UCSD-AML1 (cell line): Measurements from ENCODE around the gene DNPH1.

Experiments used
- DNase-seq: peaks from one replicate; lab custom pipeline; 2025; ENCODE audit not compliant: unreplicated experiment; lab: John Stamatoyannopoulos, UW

Gene DNPH1

DNA sequence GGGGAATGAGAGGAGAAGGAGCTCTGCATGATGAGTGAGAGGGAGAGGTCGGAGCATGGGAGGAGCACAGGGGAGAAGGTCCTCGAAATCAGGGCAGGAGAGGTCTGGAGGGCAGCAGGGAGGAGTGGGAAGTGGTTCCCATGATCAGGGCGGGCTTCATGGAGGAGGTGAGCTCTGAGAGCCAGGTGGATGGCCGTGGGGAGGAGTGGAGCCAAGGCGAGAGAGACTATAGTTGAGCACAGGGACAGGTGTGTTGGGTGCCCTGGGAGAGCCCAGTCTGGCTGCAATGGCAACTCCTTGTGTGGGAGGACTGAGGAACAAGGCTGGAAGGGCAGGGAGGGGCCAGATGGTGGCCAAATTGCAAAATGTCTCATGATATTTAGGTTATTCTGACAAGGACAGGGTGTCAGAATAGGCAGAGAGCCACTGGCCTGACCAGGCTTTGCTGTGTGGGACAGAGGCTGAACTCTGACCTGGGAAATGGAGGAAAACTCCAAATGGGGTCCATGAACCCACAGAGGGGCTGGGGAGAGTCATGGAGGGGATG lies 35.4 kb upstream of the DNPH1 start:
- DNase-seq, result no peak

DNA sequence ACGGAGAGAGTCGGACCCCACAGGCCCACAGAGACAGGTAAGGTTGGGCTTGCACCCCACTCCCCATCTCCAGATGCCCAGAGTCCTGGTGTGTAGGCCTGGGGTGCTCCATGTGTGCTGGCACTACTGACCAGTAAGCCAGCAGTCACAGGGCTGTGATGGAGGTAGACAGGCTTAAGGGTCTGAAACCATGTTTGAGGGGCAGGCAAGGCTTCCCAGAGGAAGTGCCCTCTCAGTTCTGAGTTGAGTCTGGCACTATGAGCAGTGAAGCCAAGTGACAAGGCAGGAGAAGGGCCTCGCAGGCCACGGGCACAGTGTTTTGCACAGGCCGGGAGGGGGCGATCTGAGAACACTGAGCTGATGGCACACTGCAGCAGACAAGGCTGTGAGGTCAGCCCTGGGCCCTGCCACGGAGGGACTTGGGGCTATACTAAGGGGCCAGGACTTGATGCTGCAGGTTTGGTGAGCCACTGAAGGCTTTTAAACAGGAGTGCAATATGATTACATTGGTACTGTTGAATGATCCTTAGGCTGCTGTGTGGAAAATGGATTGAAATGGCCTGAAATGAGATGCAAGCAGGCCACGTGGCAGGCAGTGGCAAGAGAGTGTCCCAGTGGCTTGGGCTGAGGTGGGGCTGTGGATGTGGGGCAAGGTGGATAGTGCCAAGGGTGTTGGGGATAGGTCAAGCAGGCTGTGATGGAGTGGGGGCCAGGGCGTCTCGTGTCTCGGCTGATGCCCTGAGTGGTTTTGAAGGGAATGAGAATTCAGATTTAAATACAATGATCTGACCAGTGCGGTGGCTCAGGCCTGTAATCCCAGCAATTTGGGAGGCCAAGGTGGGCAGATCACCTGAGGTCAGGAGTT lies 34.3 kb upstream of the DNPH1 start:
- DNase-seq, result peak; percentile 80

DNA sequence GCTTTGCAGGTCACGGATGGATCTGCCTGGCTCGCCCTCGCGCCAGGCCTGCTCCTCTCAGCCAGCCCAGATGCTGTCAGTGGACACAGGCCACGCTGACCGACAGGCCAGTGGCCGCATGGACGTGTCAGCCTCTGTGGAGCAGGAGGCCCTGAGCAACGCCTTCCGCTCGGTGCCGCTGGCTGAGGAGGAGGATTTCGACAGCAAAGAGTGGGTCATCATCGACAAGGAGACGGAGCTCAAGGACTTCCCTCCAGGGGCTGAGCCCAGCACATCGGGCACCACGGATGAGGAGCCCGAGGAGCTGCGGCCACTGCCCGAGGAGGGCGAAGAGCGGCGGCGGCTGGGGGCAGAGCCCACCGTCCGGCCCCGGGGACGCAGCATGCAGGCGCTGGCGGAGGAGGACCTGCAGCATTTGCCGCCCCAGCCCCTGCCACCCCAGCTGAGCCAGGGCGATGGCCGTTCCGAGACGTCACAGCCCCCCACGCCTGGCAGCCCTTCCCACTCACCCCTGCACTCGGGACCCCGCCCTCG lies 33.6 kb upstream of the DNPH1 start:
- DNase-seq, result no peak

DNA sequence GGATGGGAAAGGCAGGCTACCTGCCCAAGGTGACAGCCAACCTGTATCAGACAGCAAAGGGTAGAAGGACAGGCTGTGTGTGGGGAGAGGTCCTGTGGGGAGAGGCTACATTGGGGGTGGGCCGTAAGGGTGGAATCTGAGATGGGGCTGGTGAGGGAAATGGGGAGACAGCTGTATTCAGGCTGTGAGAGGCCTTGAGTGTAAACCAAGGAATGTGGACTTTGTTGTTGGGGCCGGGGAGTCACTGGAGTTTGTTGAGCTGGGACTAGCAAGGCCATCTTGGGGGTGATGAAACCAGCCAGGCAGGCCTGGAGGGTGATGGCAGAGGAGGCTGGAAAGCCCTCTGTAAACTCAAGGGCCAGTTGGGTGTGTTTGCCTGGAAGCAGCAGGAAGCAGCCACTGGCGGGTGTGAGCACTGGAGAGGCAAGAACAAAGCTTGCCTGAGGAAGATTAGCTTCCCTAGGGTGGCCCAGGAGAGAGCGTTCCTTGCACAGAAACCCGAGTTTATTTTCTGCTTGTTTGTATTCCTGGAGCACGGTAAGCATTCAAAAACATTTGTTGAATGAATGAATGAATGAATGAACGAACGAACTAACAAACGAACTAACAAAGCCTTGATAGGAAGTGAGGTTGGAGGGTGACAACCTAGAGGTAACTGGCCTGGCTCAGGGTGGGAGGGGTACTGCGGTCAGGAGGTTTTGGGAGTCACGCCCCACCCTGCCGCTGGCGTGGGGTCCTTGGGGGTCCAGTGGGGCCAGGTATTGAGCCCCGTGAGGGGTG lies 32.9 kb upstream of the DNPH1 start:
- DNase-seq, result no peak

DNA sequence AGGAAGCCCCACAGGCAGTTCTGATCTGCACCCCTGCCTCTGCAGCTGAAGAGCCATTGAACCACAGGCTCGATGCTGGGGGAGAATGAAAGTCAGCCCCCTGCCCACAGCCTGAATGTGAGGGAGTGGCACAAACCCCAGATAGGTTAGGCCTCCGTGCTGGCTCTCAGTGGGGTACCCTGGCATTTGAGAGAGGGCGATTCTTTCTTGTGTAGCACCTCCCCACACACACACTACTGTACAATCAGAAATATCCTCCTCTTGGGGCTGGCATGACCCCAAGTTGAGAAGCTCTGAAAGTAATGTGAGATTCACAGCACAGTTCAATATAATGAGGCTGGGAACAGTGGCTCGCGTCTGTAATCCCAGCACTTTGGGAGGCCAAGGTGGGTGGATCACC lies 31.9 kb upstream of the DNPH1 start:
- no peak for DNase-seq

DNA sequence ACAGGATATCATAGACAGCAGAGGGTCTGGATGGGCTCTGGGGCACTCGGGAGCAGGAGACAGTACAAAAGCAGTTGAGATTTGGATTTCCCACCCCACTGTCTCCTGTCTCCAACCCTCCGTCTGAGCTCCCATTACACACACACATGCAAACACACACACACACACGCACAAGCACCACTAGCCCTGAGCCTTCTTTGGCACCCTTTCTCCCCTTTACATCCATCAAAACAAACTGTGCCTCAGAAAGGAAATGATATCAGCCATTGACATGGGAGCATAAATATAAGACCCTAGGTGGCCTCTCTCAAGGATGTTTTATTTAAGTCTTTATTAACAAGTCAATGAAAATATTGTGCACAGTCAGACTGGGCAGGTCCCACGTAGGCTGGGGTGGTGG lies 31.5 kb upstream of the DNPH1 start:
- DNase-seq, result no peak

DNA sequence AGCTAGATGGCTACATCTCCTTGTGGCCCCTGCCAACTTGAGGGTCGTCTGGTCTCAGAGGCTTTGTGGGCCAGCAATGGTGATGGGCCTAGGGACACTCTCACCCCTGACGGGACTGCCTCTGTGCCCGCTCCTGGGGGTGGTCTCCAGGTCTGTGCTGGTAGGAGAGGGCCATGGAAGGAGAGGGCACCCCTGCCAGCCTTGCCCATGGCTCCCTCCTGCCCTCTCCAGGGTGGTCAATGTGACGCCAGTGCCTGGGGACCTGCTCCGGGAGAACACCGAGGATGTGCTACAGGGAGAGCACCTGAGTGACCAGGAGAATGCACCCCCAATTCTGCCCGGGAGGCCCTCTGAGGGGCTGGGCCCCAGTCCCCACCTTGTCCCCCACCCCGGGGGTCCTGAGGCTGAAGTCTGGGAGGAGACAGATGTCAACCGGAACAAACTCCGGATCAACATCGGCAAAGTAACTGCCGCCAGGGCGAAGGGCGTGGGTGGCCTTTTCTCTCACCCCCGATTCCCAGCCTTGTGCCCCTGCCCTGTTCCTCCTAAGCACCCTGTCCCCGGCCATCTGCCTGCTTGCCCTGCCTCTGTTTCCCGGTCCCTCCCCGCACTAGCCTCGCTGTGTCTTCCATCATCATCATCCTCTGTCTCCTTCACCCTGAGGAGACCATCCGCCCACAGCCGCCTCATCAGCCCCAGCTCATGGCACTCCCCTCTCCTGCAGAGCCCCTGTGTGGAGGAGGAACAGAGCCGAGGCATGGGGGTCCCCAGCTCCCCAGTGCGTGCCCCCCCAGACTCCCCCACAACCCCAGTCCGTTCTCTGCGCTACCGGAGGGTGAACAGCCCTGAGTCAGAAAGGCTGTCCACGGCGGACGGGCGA lies 29.8 kb upstream of the DNPH1 start:
- DNase-seq, result no peak

DNA sequence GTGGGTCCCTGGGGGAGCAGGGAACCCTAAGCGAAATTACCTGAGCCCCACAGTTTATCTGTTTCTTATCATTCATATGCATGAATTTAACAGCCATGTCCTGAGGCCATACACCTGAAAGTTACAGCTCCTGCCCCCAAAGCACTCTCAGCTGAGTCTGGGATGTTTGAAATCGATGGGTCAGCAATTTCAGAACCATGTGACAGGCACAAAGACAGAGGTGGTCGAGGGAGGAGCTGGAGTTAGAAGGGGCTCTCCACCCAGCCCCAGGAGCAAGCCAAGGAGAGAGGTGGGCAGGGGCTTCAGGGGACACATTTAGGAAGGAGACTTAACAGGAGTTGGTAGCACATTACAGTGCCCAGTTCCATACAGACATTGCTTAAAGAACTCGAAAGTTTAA lies 28.9 kb upstream of the DNPH1 start:
- DNase-seq, result no peak

DNA sequence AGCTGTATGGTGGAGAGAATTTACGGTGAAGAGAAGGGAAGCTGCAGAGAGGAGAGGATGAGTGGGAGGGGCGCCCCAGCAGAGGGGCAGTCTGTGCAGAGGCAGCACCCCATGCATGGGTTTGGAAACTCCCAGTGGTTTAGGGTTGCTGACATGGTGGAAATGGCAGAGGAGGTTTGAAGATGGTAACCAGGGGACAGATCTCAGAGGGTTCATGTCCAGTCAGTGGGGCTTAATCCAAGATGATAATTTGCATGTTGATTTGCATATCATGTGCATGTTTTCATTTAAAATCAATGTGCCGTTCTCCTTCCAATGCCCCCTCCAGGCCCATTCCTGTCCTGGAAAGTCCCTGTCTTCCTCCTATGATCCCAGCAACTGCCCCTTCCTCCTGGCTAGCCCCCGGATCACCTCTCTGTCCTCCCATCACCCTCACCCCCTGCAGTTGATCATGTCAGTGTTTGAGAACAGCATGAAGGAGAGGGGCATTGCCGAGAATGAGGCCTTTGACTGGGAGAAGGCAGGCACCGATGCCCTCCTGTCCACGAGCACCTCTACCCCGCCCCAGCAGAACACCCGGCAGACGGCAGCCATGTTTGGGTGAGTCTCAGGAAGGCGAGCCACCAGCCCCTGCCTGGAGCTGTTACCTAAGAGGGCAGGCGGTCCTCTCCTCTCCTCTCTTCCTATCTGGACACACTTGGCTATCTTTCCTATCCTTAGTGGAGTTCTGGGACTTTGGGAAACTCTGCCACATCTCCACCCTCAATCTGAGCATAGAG lies 28.3 kb upstream of the DNPH1 start:
- DNase-seq, result no peak

DNA sequence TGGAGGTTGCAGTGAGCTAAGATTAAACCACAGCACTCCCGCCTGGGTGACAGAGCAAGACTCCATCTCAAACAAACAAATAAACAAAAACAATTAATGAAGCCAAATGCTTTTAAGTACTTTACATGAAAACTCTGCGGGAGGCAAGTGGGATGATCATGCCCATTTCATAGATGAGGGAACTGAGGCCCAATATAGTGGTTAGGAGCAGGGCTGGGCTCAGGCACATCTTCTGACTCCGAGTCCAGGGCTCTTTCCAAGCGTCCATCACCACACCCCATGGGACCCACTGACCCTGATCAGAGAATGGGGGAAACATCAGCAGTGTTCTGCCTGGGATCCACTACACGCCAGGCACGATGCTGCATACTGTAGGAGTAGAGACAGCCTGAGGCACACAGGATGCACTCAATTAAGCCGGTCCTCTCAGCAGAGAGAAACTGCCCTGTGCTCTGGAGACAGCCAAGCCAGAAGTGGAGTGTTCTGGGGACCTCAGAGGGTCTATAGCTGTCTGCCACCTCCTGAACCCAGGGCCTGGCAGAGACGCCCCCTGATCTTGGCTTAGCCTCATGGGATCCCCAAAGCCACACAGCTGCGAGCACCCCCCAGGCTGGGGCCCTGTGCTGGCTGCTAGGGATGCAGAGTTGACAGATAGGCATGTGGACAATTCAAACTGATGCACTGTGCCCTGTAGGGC lies 27.5 kb upstream of the DNPH1 start:
- DNase-seq, result no peak

DNA sequence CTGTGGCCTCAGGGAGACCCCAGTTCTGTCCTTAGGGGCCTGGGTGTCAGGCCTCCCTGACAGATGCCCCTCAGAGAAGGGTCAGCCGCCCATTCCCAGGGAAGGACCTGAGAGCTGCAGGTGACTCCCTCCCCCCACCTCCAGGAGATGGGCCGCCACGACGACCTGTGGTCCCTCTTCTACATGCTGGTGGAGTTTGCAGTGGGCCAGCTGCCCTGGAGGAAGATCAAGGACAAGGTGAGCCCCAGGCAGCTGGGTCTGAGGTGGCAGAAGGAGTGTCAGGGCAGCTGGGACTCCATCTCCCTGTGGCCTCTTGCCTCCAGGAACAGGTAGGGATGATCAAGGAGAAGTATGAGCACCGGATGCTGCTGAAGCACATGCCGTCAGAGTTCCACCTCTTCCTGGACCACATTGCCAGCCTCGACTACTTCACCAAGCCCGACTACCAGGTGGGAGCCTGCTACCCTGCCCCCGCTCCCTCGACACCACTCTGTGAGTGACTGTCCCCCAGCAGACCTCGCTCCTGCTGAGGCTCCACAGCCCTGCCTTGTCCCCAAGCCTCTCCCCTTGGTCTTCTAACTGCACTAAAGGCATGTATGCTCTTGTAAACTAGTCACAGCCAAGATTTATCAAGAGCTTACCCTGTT lies 26.2 kb upstream of the DNPH1 start:
- DNase-seq, result no peak

DNA sequence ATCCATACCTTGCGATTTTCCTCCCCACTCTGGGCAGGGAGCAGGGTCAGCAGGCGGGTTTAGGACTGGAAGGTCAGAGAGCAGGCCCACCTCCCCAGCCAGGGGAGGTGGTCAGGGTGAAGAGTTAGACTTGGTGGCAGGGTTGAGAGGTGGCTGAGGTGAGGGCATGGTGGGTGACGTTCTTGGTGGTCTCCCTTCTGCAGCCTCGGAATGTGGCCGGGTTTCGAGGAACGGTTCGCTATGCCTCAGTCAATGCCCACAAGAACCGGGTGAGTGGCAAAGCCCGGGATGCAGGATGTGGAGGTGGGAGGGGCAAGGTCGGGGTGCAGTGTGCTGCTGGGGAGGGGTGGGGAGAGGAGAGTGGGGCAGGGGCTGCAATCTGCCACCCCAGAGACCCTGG lies 25.6 kb upstream of the DNPH1 start:
- DNase-seq, result no peak

DNA sequence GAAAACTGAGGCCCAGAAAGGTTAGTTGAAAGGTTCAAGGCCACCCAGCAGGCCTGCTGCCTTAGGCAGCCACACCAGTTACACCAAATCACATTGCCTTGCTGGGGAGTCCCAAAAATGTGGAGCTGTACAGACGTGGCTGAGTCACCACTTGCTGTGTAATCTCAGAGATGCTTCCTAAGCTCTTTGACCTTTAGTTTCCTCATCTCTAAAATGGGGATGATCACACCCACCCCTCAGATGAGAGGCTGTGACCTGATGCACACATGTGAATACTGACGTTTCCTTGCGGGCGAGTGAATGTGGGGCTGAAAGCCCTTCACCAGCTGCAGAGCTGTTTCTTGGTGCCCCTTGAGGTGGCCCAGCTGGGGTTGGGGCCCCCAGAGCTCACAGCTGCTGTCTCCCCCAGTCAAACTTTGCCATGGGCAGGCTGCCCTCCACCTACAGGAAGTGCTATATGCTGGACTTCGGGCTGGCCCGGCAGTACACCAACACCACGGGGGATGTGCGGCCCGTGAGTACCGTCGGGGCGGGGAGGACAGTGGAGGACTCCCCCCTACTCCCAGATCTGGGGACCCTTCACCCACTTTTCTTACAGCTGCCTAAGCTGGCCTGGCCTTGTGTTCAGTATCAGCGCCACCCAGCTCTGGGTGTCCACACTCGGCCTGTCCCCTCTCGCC lies 25.0 kb upstream of the DNPH1 start:
- no peak for DNase-seq

DNA sequence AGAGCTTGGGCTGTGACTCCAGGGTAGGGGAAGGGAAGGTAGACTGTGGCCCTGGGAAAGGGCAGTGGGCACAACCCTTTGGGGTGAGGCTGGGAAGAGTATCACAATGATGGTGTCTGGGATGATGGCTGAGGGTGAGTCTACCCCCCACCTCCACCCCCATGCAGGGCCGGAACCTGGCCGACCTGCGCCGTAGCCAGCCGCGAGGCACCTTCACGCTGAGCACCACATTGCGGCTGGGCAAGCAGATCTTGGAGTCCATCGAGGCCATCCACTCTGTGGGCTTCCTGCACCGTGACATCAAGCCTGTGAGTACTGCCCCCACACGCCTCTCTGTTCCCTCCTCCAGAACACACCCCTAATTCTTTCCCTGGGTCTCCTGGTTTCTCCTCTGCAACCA lies 24.1 kb upstream of the DNPH1 start:
- no peak for DNase-seq

DNA sequence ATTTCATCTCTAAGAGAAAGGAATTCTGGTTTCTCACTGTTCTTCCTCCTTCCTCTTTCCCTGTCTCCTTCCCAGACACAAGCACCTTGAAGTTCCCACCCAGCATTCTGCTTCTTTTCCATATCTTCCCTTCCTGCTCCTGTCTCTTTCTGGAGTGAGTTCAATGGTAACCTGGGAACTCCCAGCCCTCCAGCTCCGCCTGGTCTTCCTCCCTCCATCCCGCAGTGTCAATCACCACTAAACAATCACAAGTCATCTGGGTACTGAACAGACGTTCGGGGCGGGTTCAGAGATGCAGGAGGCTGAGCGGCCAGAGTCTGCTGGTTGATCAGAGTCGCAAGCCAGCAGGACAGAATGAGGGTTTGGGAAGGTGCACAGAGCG lies 21.7 kb upstream of the DNPH1 start:
- DNase-seq, result no peak

DNA sequence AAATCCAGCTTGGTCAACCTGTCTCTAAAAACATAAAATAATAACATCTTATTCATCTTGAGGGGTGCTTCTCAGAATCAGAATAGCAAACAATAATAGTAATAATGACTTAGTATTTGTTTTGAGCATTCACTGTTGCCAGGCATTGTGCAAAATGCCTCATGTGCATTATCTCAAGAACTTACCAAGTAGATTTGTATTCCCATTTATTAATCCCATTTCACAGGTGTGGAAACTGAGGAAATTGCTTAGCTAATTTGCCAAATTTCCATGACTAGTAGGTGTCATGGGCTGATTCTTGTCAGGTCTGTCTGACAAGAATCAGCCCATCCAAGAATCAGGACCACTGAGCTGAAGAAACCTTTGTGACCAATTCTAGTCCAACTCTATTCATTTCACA lies 19.5 kb upstream of the DNPH1 start:
- no peak for DNase-seq

DNA sequence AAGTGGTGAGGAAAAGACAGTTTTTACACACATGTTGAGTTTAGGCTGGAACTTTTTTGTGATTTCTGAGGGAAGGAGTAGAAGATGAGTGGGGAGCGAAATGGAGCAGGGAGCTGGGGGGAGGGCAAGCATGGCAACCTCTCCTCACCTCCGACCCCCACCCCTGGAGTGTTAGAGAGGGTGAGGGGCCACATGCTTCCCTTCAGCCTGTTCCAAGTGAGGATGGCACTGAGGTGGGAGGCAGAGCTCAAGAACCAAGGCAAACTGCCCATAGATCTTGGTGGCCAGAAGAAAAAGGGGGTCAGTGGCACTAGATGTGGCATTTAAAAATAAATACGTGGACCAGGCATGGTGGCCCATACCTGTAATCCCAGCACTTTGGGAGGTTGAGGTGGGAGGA lies 18.8 kb upstream of the DNPH1 start:
- DNase-seq, result no peak
